Activated naive CD4-positive, alpha-beta T cell treated with anti-CD3 and anti-CD28 coated beads for 36 hours (primary cell): ENCODE data around the gene FXR1. TPM values are rescaled to one million over a fixed set of nuclear protein-coding genes. Genes with fewer than 3 reads are reported as not detected.

ENCODE experiments used
- CTCF ChIA-PET: fragments of 350-600 bp; sonication (Branson Sonifier 250); formaldehyde crosslinking; loops from one replicate; lab custom pipeline; 2021; ENCODE audit warnings: antibody characterized with exemption; lab: Charles Lee
- DNase-seq: peaks from one replicate; pipeline ENCODE4 v3.0.0-alpha.2; 2020
- H3K27ac Mint-ChIP-seq: one replicate; pipeline ENCODE4 v1.8.0; 2021; ENCODE audit warnings: mild to moderate bottlenecking, mixed read lengths
- H3K27me3 Mint-ChIP-seq: one replicate; pipeline ENCODE4 v1.8.0; 2021; ENCODE audit warnings: low read depth, mixed read lengths
- H3K36me3 Mint-ChIP-seq: one replicate; pipeline ENCODE4 v1.8.0; 2021; ENCODE audit warnings: low read depth, mixed read lengths
- H3K4me1 Mint-ChIP-seq: one replicate; pipeline ENCODE4 v1.8.0; 2021; ENCODE audit warnings: low read depth, mixed read lengths
- H3K4me3 Mint-ChIP-seq: one replicate; pipeline ENCODE4 v1.8.0; 2021; ENCODE audit warnings: mild to moderate bottlenecking, moderate library complexity, mixed read lengths
- H3K9me3 Mint-ChIP-seq: one replicate; pipeline ENCODE4 v1.8.0; 2021; ENCODE audit warnings: mixed read lengths
- intact Hi-C: fragments of 100-400 bp; cut with micrococcal nuclease; formaldehyde crosslinking; loops from one replicate; pipeline ENCODE4 v1.15.1; 2023
- total RNA-seq, 2 experiments: library from RNA; stranded (reverse); gene quantifications; one replicate each; pipeline ENCODE4 v1.2.3, GENCODE V29; 2021

The FXR1 gene
- total RNA-seq, 2 experiments from 2014 or later, result 184 to 194 TPM

DNA sequence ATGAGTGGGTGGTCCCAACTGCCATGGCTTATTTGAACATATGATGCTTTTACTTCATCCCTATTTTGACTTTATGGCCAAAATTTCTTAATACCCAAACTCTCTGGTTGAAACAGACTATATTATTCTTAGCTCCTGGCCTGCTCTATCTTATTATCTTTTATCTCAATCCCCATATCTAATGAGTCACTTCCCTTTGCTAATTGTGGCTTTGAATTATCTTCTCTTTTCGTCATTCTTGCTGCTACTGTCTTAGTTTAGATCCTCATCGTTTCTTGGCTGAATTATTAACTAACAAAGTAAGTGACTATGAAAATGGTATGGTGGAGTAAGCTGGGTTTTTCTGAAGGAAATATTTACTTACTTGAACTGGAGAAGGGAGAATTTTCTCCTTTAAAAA lies 105.2 kb downstream of the FXR1 start:
- Mint-ChIP-seq H3K4me1 (no peaks in the 10 kb centered on the region), H3K36me3 (no peaks in the 10 kb centered on the region), H3K4me3 (no peak overlapping the region), H3K27ac (no peak overlapping the region), H3K9me3 (peaks cover 1% of the 10 kb centered on the region), H3K27me3 (peaks cover 12% of the 10 kb centered on the region)
- intact Hi-C loops, result no loop called here
- no peak for DNase-seq
- CTCF ChIA-PET, result interaction anchor here (0.7 kb wide), 1 partner anchor 33 kb away, joined by 3 read pairs; no protein-coding TSS in a partner anchor

DNA sequence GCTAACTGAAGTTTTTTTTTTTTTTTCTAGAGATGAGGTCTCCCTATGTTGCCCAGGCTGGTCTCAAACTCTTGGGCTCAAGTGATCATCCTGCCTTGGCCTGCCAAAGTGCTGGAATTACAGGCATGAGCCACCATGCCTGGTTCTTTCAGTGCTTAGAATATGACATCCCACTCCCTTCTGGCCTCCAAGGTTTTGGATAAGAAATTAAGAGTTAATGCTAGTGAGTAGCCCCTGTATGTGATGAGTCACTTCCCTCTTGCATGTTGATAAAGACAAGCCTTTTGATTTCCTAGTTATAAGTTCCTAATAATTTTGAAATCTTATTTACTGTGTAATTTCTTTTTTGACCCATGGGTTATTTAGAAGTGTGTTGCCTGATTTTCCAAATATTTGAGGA lies 112.7 kb downstream of the FXR1 start:
- Mint-ChIP-seq H3K4me1 (no peaks in the 10 kb centered on the region), H3K27me3 (no peaks in the 10 kb centered on the region), H3K27ac (no peak overlapping the region), H3K36me3 (peaks cover 2% of the 10 kb centered on the region), H3K4me3 (no peak overlapping the region), H3K9me3 (peaks cover 4% of the 10 kb centered on the region)
- intact Hi-C loops, result no loop called here
- CTCF ChIA-PET, result no interaction called here
- DNase-seq, result no peak

DNA sequence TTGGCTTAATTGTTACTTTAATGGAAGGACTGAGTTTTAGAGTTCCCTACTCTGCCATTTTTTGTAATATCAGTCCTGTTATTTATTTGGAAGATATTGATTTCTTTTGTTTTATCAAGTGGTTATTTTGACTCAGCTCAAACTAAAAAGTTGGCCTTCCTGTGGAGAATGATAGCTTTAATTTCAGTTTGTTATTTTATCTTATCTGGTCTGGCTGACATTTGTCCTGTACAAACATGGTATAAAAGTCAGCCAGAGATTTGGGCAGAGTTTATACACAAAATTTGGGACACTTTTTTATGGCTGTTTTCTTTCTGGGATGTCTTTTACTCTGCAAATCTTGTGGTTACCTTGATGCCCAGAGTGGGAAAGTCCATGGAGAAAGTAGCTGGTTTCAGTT lies 118.5 kb downstream of the FXR1 start:
- DNase-seq, result no peak
- peaks cover 2% of the 10 kb centered on the region for H3K36me3 Mint-ChIP-seq
- no peaks in the 10 kb centered on the region for H3K4me1 Mint-ChIP-seq
- no peak overlapping the region for H3K4me3 Mint-ChIP-seq
- CTCF ChIA-PET, result no interaction called here
- no peaks in the 10 kb centered on the region for H3K27me3 Mint-ChIP-seq
- intact Hi-C loops, result no loop called here
- no peak overlapping the region for H3K27ac Mint-ChIP-seq
- H3K9me3 Mint-ChIP-seq, result peaks cover 2% of the 10 kb centered on the region

Other genes with a start within 250 kb of the FXR1 start
- gene CCDC39, start 233.2 kb upstream of the FXR1 start, total RNA-seq, result not detected
- 10 to 100 TPM; 72.2 to 73.8 TPM for gene DNAJC19, start 77.1 kb downstream of the FXR1 start, total RNA-seq